Measurements from ENCODE around the gene SELP.

GRCh38 chr1:169590932-169591331, 39.0 kb downstream of the SELP start:
- TF ChIP-seq TAF1 (IDR thresholded peaks at IDR 0.05; ENCODE audit: low read depth) (no peak), EGR1 (IDR thresholded peaks at IDR 0.05) (peak; percentile 52), NFIC (IDR thresholded peaks at IDR 0.05) (no peak), REST (IDR thresholded peaks at IDR 0.05; ENCODE audit: low read depth) (no peak), RAD21 (IDR thresholded peaks at IDR 0.05; ENCODE audit: low read depth) (no peak), ZBTB7A (IDR thresholded peaks at IDR 0.05; ENCODE audit: low read depth) (no peak), CEBPB (IDR thresholded peaks at IDR 0.05) (no peak)

Measured in Ishikawa (cell line).